OCI-LY3 (cell line): ENCODE results near the gene TSN.

Experiments
- EZH2phosphoT487 ChIP-seq: fragments of 200-600 bp; shearing (Covaris generic); IDR thresholded peaks from 2 replicates; pipeline ENCODE4 v1.6.1; 2018; ENCODE audit warnings: antibody characterized with exemption, mixed run types, low read depth
- TF ChIP-seq, protein P1 (sequence below): fragments of 200-600, 300-600 bp; sonication (generic); IDR thresholded peaks from 2 replicates; pipeline ENCODE4 v1.5.1; 2014; ENCODE audit warnings: antibody characterized with exemption, low read length, low read depth

DNA sequence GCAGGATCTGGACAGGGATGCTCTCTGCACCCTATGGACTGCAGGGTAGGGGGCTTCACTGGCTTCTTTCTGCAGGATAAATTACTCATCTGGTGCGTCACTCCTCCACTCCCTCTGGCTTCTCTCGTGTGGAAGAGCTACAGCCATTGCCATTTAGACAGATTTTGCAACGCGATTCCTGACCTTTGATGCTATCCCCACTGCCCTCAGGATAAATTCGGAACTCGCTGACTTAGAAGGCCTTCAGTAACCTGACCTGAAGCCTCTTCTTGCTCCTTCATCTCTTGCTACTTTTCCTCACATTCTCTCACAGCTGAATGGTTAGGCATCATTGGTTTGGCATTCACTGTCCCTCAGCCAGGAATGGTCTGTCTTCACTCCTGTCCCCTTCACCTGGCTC lies 24.1 kb upstream of the TSN start:
- TF ChIP-seq, protein P1, sequence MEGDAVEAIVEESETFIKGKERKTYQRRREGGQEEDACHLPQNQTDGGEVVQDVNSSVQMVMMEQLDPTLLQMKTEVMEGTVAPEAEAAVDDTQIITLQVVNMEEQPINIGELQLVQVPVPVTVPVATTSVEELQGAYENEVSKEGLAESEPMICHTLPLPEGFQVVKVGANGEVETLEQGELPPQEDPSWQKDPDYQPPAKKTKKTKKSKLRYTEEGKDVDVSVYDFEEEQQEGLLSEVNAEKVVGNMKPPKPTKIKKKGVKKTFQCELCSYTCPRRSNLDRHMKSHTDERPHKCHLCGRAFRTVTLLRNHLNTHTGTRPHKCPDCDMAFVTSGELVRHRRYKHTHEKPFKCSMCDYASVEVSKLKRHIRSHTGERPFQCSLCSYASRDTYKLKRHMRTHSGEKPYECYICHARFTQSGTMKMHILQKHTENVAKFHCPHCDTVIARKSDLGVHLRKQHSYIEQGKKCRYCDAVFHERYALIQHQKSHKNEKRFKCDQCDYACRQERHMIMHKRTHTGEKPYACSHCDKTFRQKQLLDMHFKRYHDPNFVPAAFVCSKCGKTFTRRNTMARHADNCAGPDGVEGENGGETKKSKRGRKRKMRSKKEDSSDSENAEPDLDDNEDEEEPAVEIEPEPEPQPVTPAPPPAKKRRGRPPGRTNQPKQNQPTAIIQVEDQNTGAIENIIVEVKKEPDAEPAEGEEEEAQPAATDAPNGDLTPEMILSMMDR, result no peak
- no peak for TF ChIP-seq EZH2phosphoT487
